GM18868 (cell line): ENCODE measurements around the gene ARHGAP4.

Experiments
- ATAC-seq: cut with Tn5 transposase; IDR thresholded peaks from one replicate; pipeline ENCODE4 v1.9.1; 2021; ENCODE audit warnings: mild to moderate bottlenecking, moderate library complexity; ENCODE audit not compliant: unreplicated experiment

Gene ARHGAP4

GRCh38 chrX:153964105-153964504, 38.0 kb upstream of the ARHGAP4 start:
- ATAC-seq, result no peak

GRCh38 chrX:153963546-153963945, 37.5 kb upstream of the ARHGAP4 start:
- no peak for ATAC-seq

GRCh38 chrX:153961292-153961691, 35.2 kb upstream of the ARHGAP4 start:
- ATAC-seq, result no peak

DNA sequence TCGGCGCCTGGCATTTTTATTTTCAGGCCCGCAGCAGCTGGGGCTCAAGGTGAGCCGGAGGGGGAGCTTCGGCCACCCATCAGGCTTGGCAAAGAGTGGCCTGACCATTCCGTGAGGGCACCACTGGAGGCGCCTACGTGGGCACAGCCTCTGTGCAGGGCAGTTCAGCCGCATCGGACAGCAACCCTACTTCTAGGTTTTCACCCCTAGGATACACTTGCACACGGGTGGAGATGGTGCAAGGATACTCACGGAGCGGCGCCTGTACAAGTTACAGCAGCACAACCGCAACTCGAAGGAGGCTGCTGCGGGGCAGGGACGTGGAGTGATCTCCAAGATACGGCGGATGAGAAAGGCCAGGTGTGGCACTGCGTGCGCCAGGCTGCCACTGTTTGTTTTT, 34.7 kb upstream of the ARHGAP4 start:
- no peak for ATAC-seq

DNA sequence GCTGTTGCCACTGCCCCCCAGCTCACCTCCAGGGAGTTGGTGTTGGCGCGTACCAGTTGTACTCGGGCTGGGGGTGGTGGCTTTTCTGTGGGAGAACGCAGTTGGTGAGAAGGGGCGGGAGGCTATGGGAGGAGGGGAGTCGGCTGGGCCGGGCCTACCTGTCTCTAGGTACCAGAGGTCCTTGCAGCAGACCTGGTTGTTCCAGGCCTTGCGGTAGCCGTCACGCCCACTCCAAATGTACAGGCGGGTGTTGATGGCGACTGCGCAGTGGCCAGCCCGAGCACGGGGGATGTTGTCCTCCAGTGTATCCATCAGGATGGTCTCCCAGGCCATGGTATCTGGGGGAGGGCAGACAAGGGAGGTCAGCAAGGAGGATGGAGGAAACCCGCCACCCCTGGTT, 34.0 kb upstream of the ARHGAP4 start:
- no peak for ATAC-seq

DNA sequence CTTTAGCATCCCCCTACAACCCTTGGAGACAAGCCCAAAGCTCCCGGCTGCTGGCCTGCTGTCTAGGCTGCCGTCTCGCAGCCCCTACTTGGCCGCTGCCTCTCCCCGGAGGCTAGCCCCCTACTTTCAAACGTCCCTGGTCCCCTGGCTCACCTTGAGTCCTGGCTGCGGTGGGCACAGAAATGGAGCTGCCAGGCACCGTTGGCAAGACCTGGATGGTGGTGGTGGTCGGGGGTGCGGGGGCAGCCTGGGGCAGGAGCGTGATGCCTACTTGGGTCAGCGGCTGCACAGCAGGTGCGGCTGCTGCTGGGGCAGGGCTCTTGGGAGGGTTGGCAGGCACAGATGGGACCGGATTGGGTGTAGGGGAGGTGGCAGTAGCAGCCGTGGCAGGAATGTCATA, 33.6 kb upstream of the ARHGAP4 start:
- no peak for ATAC-seq

GRCh38 chrX:153958605-153959004, 32.5 kb upstream of the ARHGAP4 start:
- ATAC-seq, result no peak

- ATAC-seq, result no peak
Measured at GRCh38 chrX:153957224-153957623, 31.2 kb upstream of the ARHGAP4 start.

DNA sequence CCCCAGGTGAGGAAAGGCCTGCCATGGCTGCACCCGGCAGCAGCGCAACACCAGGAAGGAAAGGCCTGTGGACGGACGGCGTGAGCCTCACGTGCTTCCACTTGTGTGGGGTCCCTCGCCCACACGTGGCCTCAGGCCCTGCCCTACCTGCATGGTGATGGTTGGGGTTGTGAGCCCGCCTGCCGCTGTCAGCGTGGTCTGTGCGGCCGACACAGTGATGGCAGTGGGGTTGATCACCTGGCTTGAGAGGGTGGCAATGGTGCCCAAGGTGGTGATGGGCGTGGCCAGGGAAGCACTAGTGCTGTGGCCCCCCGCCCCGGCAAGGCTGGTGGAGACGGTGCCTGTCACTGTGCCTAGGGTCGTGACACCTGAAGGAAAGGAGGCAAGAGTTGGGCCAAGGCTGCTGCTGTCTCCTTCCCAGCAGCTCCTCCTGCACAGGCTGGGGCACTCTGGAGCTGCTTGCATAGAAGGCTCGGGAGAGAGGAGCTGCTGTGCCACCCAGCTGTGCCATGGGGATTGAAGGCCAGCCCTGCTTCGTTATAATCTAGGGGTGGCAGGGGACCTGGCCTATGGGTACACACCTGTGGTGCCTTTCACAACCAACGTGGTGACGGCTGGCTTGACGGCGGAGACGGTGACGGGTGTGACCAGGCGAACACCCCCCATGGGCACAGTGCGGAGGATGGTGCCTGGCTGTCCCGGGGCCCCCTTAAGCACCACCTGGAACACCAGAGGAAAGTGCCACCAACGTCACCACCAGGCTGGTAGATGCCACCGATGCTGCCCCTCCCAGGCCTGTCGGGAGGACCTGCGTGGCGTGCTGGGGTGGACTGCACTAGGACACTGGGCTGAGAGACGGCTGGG, 30.2 kb upstream of the ARHGAP4 start:
- ATAC-seq, result no peak

- ATAC-seq, result no peak
Measured at GRCh38 chrX:153955228-153955732, 29.2 kb upstream of the ARHGAP4 start.

DNA sequence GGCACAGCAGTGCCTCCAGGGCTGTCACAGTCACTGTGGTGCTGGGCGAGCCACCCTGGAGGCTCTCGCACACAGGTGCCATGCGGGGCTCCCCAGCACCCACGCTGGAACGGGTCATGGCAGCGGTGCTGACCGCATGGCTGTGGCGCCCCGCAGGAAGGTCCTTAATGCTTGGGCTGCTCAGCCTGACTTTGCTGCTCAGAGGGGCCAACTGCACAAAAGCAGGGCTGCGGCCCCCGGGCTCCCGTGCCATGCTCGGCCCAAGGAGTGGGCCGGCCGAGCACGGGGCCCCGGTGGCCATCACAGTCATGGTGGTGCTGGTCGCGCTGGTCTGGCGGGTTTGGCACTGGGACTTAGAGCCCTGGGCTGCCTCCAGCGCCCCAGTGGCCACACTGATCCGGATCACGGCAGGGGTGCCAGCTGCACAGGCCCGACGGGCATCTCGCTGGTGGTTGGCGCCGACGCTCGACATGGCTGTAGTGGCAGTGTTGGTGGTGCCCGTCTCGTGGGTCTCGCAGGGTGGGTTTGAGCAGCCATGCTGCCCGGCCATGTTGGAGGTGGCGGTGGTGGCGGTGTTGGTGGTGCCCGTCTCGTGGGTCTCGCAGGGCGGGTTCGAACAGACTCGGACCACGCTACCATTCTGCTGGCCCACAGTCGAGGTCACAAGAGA, 28.6 kb upstream of the ARHGAP4 start:
- ATAC-seq, result no peak

DNA sequence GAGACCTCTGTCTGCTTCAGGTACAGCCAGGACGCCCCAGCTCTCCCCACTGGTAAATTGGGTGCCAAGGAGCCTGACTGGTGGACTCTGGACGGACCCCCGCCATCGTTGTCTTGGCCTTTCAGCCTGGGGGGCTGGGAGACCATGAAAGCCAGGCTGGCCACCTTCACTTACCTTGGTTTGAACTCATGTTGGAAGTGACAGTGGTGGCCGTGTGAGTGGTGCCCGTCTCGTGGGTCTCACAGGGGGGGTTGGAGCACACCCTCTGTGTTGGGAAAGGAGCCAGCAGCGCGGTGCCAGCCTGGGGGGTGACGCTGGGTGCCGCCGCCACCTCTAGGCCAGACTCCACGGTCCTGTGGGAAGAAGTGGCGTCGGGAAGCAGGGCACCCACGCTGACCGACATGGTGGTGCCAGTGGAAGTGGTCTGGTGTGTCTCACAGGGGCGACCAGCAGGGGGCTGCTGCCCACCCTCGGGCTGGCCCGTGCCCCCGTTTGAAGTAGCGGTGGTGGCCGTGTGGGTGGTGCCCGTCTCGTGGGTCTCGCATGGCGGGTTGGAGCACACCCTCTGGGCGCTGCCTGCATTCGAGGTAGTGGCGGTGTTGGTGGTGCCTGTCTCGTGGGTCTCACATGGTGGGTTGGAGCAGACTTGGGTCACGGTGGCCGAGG, 28.0 kb upstream of the ARHGAP4 start:
- ATAC-seq, result no peak

- no peak for ATAC-seq
Measured at GRCh38 chrX:153953342-153953830, 27.3 kb upstream of the ARHGAP4 start.

GRCh38 chrX:153952373-153953026, 26.4 kb upstream of the ARHGAP4 start:
- no peak for ATAC-seq

GRCh38 chrX:153951683-153952372, 25.8 kb upstream of the ARHGAP4 start:
- no peak for ATAC-seq

- ATAC-seq, result no peak
Measured at GRCh38 chrX:153950127-153950526, 24.1 kb upstream of the ARHGAP4 start.

DNA sequence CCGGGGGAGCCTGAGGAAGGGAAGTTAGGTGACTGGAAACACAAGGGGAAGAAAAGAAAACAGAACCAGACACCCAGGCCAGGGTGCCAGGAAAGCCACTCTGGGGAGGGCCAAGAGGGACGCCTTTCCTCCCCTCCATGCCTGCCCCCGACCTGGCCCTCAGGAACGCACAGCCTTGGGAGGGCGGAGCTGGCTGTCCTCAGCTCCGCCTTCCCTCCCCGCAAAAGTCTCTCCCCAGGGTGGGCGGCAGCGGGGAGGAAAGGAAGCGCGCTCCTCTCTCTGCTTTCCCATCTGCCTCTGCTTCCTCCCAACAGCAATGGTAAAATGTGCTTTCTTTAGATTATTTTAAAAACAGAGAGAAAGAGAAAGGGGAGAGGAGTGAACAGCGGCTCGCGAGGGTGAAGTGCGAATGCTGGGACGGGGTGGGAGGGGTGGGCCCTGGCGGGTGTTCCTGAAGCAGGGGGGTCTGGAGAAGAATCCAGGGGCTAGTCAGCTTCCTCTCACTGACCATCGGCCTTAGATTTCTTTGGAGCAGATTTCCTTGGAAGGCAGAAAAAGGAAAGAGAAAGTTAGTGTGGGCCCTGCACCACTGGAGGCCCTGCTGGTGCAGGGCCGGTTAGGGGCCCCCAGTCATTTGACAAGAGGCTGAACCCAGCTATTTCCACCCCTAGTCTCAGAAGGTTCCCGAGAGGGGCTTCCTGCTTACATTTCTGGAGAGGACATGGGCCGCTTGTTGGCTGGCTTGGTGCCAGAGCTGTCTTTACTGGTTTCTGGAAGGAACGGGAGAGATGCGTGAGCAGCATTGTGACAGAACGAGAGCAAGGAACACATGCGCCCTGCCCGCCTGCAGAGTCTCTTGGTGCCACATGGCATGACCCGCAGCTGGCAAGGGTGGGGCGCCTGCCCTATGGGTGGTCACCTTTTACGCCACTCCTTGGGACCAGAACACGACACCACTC, 23.1 kb upstream of the ARHGAP4 start:
- no peak for ATAC-seq

DNA sequence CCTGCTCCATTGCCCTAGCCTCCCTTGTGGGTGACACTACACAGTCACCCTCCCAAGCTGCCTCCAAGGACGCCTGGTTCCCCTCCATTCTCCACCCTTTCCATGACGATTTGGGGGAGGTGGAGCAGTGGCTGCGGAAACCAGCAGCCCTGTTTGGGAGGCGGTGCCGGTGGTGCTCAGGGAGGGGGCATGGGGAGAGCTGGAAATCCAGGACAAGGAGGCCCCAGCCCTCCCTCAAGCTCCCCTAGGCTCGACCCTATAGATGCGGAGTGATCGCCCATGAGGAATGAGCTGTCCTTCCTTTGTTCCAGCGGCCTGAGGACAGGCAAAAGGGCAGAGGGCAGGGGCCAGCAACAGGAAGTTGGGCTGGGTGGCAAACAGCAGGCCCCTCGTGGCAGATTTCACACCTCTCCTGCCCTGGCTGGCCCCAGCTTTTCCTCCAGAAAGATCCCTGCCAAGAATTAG, 22.0 kb upstream of the ARHGAP4 start:
- ATAC-seq, result no peak
